NB4 (cell line): ENCODE results near the gene SLC16A1.

Experiments
- MYC ChIP-seq: IDR thresholded peaks from 2 replicates; pipeline ENCODE4 v1.6.1; 2011; ENCODE audit warnings: low read depth, low read length
- POLR2A ChIP-seq: IDR thresholded peaks from 2 replicates; pipeline ENCODE4 v1.6.1; 2011; ENCODE audit warnings: mild to moderate bottlenecking; ENCODE audit not compliant: insufficient read length; ENCODE audit errors: extremely low read depth
- TF ChIP-seq, protein P1 (sequence below): IDR thresholded peaks from one replicate; pipeline ENCODE4 v1.5.1; 2012; ENCODE audit warnings: low read depth, low read length
- TF ChIP-seq, protein P2 (sequence below): IDR thresholded peaks from 2 replicates; pipeline ENCODE4 v1.6.1; 2011; ENCODE audit warnings: low read depth, low read length

DNA sequence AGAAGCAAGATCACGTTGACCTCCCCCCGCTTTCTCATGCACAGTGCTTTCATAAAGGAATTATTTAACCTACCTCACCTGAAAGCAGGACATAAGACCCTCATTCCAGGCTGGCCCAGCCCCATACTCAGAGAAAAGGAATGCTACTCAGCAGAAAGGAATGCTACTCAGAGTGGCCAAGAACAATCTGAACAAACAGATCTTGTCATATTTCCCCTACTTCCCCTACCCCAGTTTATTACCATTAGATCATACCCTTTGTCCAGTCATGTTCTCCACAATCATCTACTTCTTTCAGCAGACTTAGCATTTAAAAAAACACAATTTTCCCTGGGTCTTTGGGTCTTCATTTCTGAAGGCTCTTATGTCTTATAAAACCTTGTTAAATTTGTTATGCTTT lies 89.8 kb downstream of the SLC16A1 start:
- TF ChIP-seq, protein P1, sequence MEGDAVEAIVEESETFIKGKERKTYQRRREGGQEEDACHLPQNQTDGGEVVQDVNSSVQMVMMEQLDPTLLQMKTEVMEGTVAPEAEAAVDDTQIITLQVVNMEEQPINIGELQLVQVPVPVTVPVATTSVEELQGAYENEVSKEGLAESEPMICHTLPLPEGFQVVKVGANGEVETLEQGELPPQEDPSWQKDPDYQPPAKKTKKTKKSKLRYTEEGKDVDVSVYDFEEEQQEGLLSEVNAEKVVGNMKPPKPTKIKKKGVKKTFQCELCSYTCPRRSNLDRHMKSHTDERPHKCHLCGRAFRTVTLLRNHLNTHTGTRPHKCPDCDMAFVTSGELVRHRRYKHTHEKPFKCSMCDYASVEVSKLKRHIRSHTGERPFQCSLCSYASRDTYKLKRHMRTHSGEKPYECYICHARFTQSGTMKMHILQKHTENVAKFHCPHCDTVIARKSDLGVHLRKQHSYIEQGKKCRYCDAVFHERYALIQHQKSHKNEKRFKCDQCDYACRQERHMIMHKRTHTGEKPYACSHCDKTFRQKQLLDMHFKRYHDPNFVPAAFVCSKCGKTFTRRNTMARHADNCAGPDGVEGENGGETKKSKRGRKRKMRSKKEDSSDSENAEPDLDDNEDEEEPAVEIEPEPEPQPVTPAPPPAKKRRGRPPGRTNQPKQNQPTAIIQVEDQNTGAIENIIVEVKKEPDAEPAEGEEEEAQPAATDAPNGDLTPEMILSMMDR = no peak
- TF ChIP-seq POLR2A = no peak
- TF ChIP-seq, protein P2, sequence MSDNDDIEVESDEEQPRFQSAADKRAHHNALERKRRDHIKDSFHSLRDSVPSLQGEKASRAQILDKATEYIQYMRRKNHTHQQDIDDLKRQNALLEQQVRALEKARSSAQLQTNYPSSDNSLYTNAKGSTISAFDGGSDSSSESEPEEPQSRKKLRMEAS = no peak
- TF ChIP-seq MYC = no peak
